ENCODE data around the gene NCKAP1.

NCKAP1 gene

GRCh38 chr2:183037553-183038340 is 510 bp downstream of the NCKAP1 start:
- Histone ChIP-seq H3K27me3 (no peaks in the 10 kb centered on the region), H3K9me3 (no peaks in the 10 kb centered on the region), H3K4me3 (ENCODE audit: low read depth, low read length) (peak overlapping the region; percentile 77), H3K36me3 (no peaks in the 10 kb centered on the region), H3K4me1 (no peaks in the 10 kb centered on the region)
- peak; percentile 43 for DNase-seq
- TF ChIP-seq, protein P1, sequence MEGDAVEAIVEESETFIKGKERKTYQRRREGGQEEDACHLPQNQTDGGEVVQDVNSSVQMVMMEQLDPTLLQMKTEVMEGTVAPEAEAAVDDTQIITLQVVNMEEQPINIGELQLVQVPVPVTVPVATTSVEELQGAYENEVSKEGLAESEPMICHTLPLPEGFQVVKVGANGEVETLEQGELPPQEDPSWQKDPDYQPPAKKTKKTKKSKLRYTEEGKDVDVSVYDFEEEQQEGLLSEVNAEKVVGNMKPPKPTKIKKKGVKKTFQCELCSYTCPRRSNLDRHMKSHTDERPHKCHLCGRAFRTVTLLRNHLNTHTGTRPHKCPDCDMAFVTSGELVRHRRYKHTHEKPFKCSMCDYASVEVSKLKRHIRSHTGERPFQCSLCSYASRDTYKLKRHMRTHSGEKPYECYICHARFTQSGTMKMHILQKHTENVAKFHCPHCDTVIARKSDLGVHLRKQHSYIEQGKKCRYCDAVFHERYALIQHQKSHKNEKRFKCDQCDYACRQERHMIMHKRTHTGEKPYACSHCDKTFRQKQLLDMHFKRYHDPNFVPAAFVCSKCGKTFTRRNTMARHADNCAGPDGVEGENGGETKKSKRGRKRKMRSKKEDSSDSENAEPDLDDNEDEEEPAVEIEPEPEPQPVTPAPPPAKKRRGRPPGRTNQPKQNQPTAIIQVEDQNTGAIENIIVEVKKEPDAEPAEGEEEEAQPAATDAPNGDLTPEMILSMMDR (IDR thresholded peaks at IDR 0.05; ENCODE audit: low read depth, low read length) = no peak

DNA sequence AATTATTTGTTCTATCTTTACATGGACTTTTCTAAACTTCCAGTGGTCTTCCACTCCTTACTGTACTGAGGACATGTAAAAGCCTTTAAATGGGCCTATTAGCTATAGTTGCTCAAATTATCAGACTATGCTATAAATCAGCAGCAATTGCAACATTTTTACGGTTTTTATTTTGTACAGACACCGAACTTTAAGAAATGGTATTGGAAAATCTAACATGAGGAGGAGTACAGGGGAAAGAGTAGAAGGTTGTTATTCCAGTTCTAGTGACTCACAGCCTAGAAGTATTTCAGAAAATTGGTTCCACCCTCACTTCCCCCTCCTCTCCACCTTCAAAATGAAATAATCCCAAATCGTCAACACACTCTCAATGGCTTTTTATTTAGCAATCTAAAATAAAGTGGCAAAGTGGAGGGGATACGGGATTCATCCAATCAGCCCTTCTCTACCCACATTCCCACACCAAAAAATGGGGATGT is 1.1 kb downstream of the NCKAP1 start:
- Histone ChIP-seq H3K27me3 (no peaks in the 10 kb centered on the region), H3K9me3 (no peaks in the 10 kb centered on the region), H3K4me1 (no peaks in the 10 kb centered on the region), H3K4me3 (ENCODE audit: low read depth, low read length) (peak overlapping the region; percentile 77), H3K36me3 (no peaks in the 10 kb centered on the region)
- no peak for DNase-seq
- TF ChIP-seq, protein P1 (IDR thresholded peaks at IDR 0.05; ENCODE audit: low read depth, low read length) = no peak

DNA sequence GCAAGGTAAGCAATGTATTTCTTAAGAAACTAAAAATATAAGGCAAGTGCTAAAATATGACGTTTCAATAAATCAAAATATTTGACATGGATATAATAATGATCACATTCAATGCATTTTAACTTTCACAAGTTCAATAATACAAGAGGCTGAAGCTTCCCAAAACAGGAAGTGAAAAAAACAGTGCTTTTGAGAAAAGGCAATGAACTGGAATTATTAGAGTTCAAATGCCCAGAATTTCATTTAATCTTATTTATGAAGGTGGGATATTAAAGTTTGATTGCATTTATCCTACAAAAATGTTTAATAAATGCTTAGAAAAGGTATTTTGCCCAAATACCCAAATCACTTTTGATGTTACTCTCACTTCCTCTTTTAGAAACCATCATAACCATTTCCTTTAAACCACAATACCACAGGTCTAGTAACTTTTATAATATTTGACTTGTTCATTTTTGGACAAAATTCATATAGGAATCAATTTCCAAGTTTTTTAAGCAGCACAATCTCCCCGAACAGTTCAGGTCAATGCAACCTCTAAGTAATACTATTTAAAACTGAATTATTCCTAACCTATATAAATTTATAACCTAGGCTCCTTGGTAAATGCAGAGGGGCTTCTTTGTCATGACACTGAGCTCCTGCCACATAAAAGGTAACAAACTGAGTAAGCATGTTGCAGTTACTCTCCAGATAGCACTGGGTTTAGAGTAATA is 2.1 kb downstream of the NCKAP1 start:
- no peaks in the 10 kb centered on the region for H3K36me3 ChIP-seq
- DNase-seq = no peak
- peak overlapping the region; percentile 77 for H3K4me3 ChIP-seq (ENCODE audit: low read depth, low read length)
- H3K4me1 ChIP-seq = no peaks in the 10 kb centered on the region; the same call in 1 of the 2 replicates
- H3K9me3 ChIP-seq = no peaks in the 10 kb centered on the region
- TF ChIP-seq, protein P1 (IDR thresholded peaks at IDR 0.05; ENCODE audit: low read depth, low read length) = no peak
- H3K27me3 ChIP-seq = no peaks in the 10 kb centered on the region

DNA sequence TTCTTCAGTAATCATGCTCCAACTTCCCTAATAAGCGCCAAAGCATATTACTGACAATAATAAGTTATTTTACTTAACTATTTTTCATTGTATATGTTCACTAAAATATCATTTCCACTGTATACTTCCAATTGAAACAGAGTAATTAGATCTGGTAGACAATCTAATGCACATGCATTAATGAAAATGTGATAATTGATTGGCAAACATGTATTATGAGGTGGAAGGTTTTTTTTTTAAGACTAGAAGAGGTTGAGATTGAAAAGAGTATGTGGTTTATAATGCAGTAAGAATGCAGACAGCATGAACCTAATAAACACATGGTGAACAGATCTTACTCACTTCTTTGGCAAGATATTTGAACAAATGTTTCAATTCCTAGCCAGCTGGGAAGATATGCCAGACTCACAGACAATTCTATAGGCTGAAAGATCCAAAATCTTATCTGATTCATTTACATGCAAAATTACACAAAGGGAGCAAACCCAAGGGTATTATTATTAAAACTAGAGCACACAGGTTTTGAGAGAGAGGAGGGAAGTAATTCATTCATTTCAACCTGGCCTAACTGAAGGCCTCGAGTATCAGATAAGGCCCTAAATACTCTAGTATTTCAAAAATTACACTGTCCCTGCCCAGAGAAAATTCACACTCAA is 2.8 kb downstream of the NCKAP1 start:
- Histone ChIP-seq H3K36me3 (no peaks in the 10 kb centered on the region), H3K27me3 (no peaks in the 10 kb centered on the region), H3K4me3 (ENCODE audit: low read depth, low read length) (peak overlapping the region; percentile 77), H3K4me1 (no peaks in the 10 kb centered on the region; the same call in 1 of the 2 replicates), H3K9me3 (no peaks in the 10 kb centered on the region)
- no peak for DNase-seq
- TF ChIP-seq, protein P1 (IDR thresholded peaks at IDR 0.05; ENCODE audit: low read depth, low read length) = no peak

DNA sequence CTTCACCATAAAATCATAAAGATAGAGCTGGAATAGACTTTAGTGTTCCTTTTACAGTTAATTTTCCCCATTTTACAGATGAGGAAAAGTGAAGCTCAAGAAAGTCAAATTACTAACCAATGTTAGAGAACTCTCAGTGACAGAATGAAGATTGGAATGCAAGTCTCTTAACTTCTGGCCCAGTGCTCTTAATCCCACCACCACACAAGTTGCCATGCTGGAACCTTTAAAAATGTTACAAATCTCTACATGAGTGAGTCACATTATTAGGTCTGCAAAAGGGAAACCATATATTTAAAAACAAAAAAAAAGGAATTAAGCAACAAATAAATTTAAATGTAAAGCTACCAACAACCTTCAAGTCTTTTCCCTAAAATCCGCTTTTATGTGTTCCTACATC is 3.5 kb downstream of the NCKAP1 start:
- Histone ChIP-seq H3K4me1 (no peaks in the 10 kb centered on the region; the same call in 1 of the 2 replicates), H3K4me3 (ENCODE audit: low read depth, low read length) (no peak overlapping the region), H3K36me3 (no peaks in the 10 kb centered on the region), H3K27me3 (no peaks in the 10 kb centered on the region), H3K9me3 (no peaks in the 10 kb centered on the region)
- TF ChIP-seq, protein P1 (IDR thresholded peaks at IDR 0.05; ENCODE audit: low read depth, low read length) = no peak
- no peak for DNase-seq

All from BE2C (cell line).